Panc1 (cell line): Measurements from ENCODE around the gene PSME1. TPM values are rescaled to one million over a fixed set of nuclear protein-coding genes. Genes with fewer than 3 reads are reported as not detected.

ENCODE experiments used
- ATAC-seq: fragments of 200-7000 bp; cut with Tn5 transposase; 2 replicates; pipeline ENCODE4 v1.9.1; 2020; ENCODE audit warnings: mild to moderate bottlenecking, moderate library complexity
- BruUV-seq: library from RNA; stranded (reverse); fragments of 400-500 nt; replicated peaks from 2 replicates; lab custom pipeline; 2021; lab: Mats Ljungman, UMichigan
- CTCF ChIA-PET: fragments of 300-600 bp; sonication (Branson Sonifier 250); formaldehyde crosslinking; loops from one replicate; lab custom pipeline; 2022; ENCODE audit warnings: antibody characterized with exemption; lab: Charles Lee
- POLR2A ChIA-PET: fragments of 300-600 bp; sonication (Branson Sonifier 250); formaldehyde crosslinking; loops from one replicate; lab custom pipeline; 2022; ENCODE audit warnings: antibody characterized with exemption; lab: Charles Lee
- DNase-seq: peaks from one replicate; pipeline ENCODE4 v3.0.0-alpha.2; 2010; ENCODE audit warnings: low read depth, low spot score
- H3K27ac ChIP-seq: 2 replicates; pipeline ENCODE4 v1.5.1; 2011; ENCODE audit warnings: mild to moderate bottlenecking, low read length, inconsistent platforms
- H3K27me3 ChIP-seq: fragments of 200-500 bp; sonication (Bioruptor generic); 2 replicates; pipeline ENCODE4 v1.6.0; 2014; ENCODE audit warnings: low read length, inconsistent platforms; ENCODE audit not compliant: control insufficient read depth, insufficient read depth
- H3K36me3 ChIP-seq: fragments of 200-500 bp; sonication (Bioruptor generic); 2 replicates; pipeline ENCODE4 v1.5.1; 2014; ENCODE audit warnings: inconsistent platforms, mild to moderate bottlenecking, low read length, moderate library complexity; ENCODE audit not compliant: control insufficient read depth, insufficient read depth
- H3K4me1 ChIP-seq: 2 replicates; pipeline ENCODE4 v1.5.1; 2011; ENCODE audit warnings: inconsistent platforms, mild to moderate bottlenecking, low read length, moderate library complexity; ENCODE audit not compliant: control insufficient read depth, insufficient read depth
- H3K4me3 ChIP-seq, 2 experiments: 2 replicates each; pipeline ENCODE4 v1.5.1; 2011 to 2012; ENCODE audit warnings: low read depth in 2 of 2, low read length in 2 of 2, mild to moderate bottlenecking in 2 of 2, inconsistent platforms in 1 of 2, moderate library complexity in 1 of 2
- H3K9me3 ChIP-seq: fragments of 200-500 bp; sonication (Bioruptor generic); 2 replicates; pipeline ENCODE4 v1.5.1; 2014; ENCODE audit warnings: low read depth, mild to moderate bottlenecking, inconsistent platforms, low read length, moderate library complexity; ENCODE audit not compliant: control insufficient read depth, insufficient read depth
- POLR2AphosphoS5 ChIP-seq: IDR thresholded peaks from 2 replicates; pipeline ENCODE4 v1.6.1; 2012; ENCODE audit warnings: mild to moderate bottlenecking, low read depth, low read length, moderate library complexity
- SIN3A ChIP-seq: IDR thresholded peaks from 2 replicates; pipeline ENCODE4 v1.6.1; 2012; ENCODE audit warnings: low read depth, mild to moderate bottlenecking, low read length, moderate library complexity, borderline replicate concordance; ENCODE audit not compliant: insufficient read depth
- TCF7L2 ChIP-seq: IDR thresholded peaks from 2 replicates; pipeline ENCODE4 v1.6.1; 2011; ENCODE audit warnings: mild to moderate bottlenecking, low read depth, low read length, inconsistent platforms
- in situ Hi-C: cut with HindIII; loops from 2 replicates; pipeline ENCODE4 v1.10.0; 2016; ENCODE audit warnings: low sequenced_read_pairs, low pct_unique_long_range_greater_than_20kb
- intact Hi-C: fragments of 100-400 bp; cut with micrococcal nuclease; formaldehyde crosslinking; loops from one replicate; pipeline ENCODE4 v1.10.0; 2022; ENCODE audit not compliant: unreplicated experiment
- total RNA-seq: library from RNA; stranded (reverse); gene quantifications from one replicate; pipeline ENCODE4 v1.2.1, GENCODE V29; 2021; ENCODE audit not compliant: unreplicated experiment
- TF ChIP-seq, protein P1 (sequence below): fragments of 450-650 bp; IDR thresholded peaks from 2 replicates; pipeline ENCODE4 v1.5.1; 2017; ENCODE audit warnings: mild to moderate bottlenecking
- TF ChIP-seq, protein P2 (sequence below), 2 experiments: IDR thresholded peaks; 2 replicates each; pipeline ENCODE4 v1.6.1; 2011 to 2012; ENCODE audit warnings: low read depth in 2 of 2, control low read depth in 1 of 2, low read length in 1 of 2, mild to moderate bottlenecking in 1 of 2, moderate library complexity in 1 of 2; ENCODE audit not compliant: insufficient read depth in 1 of 2

Gene PSME1
- total RNA-seq, 1 experiment from 2014 or later: 130 TPM

DNA sequence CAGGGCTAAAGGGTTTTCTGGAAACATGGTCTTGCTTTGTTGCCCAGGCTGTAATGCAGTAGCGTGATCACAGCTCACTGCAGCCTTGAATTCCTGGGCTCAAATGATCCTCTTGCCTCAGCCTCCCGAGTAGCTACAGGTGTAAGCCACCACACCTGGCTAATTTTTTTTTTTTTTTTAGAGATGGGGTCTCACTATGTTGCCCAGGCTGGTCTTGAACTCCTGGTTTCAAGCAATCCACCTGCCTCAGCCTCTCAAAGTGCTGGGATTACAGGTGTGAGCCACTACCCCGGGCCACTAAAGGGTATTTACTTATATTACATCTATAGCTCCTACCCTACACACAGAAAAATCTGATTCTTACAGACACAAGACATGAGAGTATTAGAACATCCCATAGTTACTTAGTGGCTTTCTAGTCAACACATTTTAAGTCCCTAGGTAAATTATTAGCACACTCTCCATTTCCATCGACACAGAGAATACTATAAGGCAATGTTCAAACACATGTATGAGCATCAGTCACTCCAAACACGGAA lies 27.6 kb upstream of the PSME1 start:
- no TSS peak for BruUV-seq
- Histone ChIP-seq H3K4me3 (no peak overlapping the region), H3K36me3 (no peaks in the 10 kb centered on the region; the same call in 1 of the 2 replicates), H3K27ac (no peak overlapping the region), H3K27me3 (no peaks in the 10 kb centered on the region), H3K4me1 (no peaks in the 10 kb centered on the region), H3K9me3 (no peaks in the 10 kb centered on the region)
- in situ Hi-C loops: no loop called here
- TF ChIP-seq, protein P1, sequence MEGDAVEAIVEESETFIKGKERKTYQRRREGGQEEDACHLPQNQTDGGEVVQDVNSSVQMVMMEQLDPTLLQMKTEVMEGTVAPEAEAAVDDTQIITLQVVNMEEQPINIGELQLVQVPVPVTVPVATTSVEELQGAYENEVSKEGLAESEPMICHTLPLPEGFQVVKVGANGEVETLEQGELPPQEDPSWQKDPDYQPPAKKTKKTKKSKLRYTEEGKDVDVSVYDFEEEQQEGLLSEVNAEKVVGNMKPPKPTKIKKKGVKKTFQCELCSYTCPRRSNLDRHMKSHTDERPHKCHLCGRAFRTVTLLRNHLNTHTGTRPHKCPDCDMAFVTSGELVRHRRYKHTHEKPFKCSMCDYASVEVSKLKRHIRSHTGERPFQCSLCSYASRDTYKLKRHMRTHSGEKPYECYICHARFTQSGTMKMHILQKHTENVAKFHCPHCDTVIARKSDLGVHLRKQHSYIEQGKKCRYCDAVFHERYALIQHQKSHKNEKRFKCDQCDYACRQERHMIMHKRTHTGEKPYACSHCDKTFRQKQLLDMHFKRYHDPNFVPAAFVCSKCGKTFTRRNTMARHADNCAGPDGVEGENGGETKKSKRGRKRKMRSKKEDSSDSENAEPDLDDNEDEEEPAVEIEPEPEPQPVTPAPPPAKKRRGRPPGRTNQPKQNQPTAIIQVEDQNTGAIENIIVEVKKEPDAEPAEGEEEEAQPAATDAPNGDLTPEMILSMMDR: no peak
- TF ChIP-seq POLR2AphosphoS5 (no peak), TCF7L2 (no peak), SIN3A (no peak)
- TF ChIP-seq, protein P2, sequence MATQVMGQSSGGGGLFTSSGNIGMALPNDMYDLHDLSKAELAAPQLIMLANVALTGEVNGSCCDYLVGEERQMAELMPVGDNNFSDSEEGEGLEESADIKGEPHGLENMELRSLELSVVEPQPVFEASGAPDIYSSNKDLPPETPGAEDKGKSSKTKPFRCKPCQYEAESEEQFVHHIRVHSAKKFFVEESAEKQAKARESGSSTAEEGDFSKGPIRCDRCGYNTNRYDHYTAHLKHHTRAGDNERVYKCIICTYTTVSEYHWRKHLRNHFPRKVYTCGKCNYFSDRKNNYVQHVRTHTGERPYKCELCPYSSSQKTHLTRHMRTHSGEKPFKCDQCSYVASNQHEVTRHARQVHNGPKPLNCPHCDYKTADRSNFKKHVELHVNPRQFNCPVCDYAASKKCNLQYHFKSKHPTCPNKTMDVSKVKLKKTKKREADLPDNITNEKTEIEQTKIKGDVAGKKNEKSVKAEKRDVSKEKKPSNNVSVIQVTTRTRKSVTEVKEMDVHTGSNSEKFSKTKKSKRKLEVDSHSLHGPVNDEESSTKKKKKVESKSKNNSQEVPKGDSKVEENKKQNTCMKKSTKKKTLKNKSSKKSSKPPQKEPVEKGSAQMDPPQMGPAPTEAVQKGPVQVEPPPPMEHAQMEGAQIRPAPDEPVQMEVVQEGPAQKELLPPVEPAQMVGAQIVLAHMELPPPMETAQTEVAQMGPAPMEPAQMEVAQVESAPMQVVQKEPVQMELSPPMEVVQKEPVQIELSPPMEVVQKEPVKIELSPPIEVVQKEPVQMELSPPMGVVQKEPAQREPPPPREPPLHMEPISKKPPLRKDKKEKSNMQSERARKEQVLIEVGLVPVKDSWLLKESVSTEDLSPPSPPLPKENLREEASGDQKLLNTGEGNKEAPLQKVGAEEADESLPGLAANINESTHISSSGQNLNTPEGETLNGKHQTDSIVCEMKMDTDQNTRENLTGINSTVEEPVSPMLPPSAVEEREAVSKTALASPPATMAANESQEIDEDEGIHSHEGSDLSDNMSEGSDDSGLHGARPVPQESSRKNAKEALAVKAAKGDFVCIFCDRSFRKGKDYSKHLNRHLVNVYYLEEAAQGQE (IDR thresholded peaks at IDR 0.05; ENCODE audit: insufficient read depth in 1 of 2, low read depth in 2 of 2, low read length in 1 of 2): no peak
- CTCF ChIA-PET: interaction anchor here (0.7 to 2.5 kb wide), 7 partner anchors 11 to 57 kb away, joined by 3 to 37 read pairs (median 5); partner anchors contain the start of genes CARMIL3, PCK2 and PSME2
- DNase-seq (no peak), ATAC-seq (peak; percentile 33; the same call in 1 of the 2 replicates)
- POLR2A ChIA-PET: no interaction called here
- intact Hi-C loops: loop anchor here (2.0 kb wide), 1 partner anchor 50 kb away; no protein-coding TSS in a partner anchor

DNA sequence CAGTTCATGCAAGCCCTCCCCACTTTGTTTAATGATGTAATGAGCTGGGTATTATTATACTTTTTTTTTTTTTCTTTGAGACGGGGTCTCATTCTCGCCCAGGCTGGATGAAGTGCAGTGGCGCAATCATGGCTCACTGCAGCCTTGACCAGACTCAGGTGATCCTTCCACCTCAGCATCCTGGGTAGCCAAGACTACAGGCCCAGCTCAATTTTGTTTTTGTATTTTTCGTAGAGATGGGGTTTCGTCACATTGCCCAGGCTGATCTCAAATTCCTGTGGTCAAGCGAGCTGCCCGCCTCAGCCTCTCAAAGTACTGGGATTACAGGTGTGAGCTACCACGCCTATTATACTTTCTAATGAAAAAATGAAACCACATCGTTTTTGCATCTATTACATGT lies 25.9 kb upstream of the PSME1 start:
- Histone ChIP-seq H3K36me3 (no peaks in the 10 kb centered on the region; the same call in 1 of the 2 replicates), H3K9me3 (no peaks in the 10 kb centered on the region), H3K4me3 (no peak overlapping the region), H3K27ac (no peak overlapping the region), H3K4me1 (no peaks in the 10 kb centered on the region), H3K27me3 (no peaks in the 10 kb centered on the region)
- CTCF ChIA-PET: interaction anchor here (0.5 to 0.7 kb wide), 3 partner anchors 41 to 161 kb away, joined by 4 to 15 read pairs (median 10); no protein-coding TSS in a partner anchor
- intact Hi-C loops (no loop called here), in situ Hi-C loops (no loop called here)
- DNase-seq: no peak
- BruUV-seq: no TSS peak
- POLR2A ChIA-PET: interaction anchor here (0.5 kb wide), 1 partner anchor 41 kb away, joined by 9 read pairs; no protein-coding TSS in a partner anchor
- TF ChIP-seq SIN3A: no peak
- TF ChIP-seq, protein P2 (IDR thresholded peaks at IDR 0.05; ENCODE audit: insufficient read depth in 1 of 2, low read depth in 2 of 2, low read length in 1 of 2): no peak
- TF ChIP-seq POLR2AphosphoS5: no peak
- TF ChIP-seq, protein P1: no peak
- no peak for TF ChIP-seq TCF7L2
- ATAC-seq: no peak
